Adrenal gland (tissue), 12 donors: Measurements from ENCODE around the gene VGLL3. TPM values are rescaled to one million over a fixed set of nuclear protein-coding genes. Genes with fewer than 3 reads are reported as not detected.

Experiments used
- DNase-seq, 7 donors: peaks; one replicate each; pipeline ENCODE4 v3.0.0-alpha.2; 2019 to 2020
- H3K27ac ChIP-seq, 5 donors: fragments of 200-600 bp; sonication (generic) in 4 of 5; 1 replicate in 3 of 5; 2 replicates in 2 of 5; pipeline versions ENCODE4 v1.5.1 to v1.8.0; 2016 to 2020; ENCODE audit warnings: mild to moderate bottlenecking in 1 of 5
- H3K27me3 ChIP-seq: fragments of 200-600 bp; 2 replicates; pipeline ENCODE4 v1.8.0; 2021
- H3K36me3 ChIP-seq, 2 donors: fragments of 200-600 bp; replicated peaks in 1 of 2; 1 replicate in 1 of 2; 2 replicates in 1 of 2; pipeline versions ENCODE4 v1.5.1 to v1.8.0; 2018 to 2022
- H3K4me1 ChIP-seq, 2 donors: fragments of 200-600 bp; replicated peaks in 1 of 2; 1 replicate in 1 of 2; 2 replicates in 1 of 2; pipeline versions ENCODE4 v1.5.1 to v1.8.0; 2018 to 2021
- H3K4me3 ChIP-seq, 4 donors: fragments of 200-600 bp; sonication (generic) in 3 of 4; one replicate each; pipeline ENCODE4 v1.5.1; 2016 to 2018
- H3K9me3 ChIP-seq, 3 donors: fragments of 200-600 bp; sonication (generic) in 1 of 3; replicated peaks in 1 of 3; 1 replicate in 2 of 3; 2 replicates in 1 of 3; pipeline versions ENCODE4 v1.5.1 to v1.8.0; 2016 to 2021
- CTCF ChIP-seq, 6 experiments: fragments of 450-650 bp in 4 of 6; fragments of 200-600 bp in 2 of 6; sonication (generic) in 1 of 6; IDR thresholded peaks; 1 replicate in 5 of 6; 2 replicates in 1 of 6; pipeline versions ENCODE4 v1.5.1 to v1.8.0; 2016 to 2021; ENCODE audit warnings: antibody characterized with exemption in 6 of 6, mild to moderate bottlenecking in 2 of 6, moderate library complexity in 1 of 6
- POLR2A ChIP-seq, 2 donors: fragments of 450-650 bp; IDR thresholded peaks; one replicate each; pipeline ENCODE4 v1.6.1; 2017; ENCODE audit warnings: antibody characterized with exemption in 2 of 2, mild to moderate bottlenecking in 2 of 2, moderate library complexity in 1 of 2
- WGBS, 4 donors: extraction: QIAGEN DNeasy Blood & Tissue Kit in 2 of 4; methylation state at CpG; one replicate each; pipeline versions ENCODE4 v1.1.5 to v1.1.7; 2013 to 2017; 5-methylcytosine and 5-hydroxymethylcytosine counted together
- intact Hi-C, 2 donors: fragments of 100-400 bp; cut with DNase I; formaldehyde crosslinking; loops; one replicate each; pipeline versions ENCODE4 v1.14.1 to v1.15.0; 2022 to 2023
- polyA plus RNA-seq, 3 donors: library from polyadenylated mRNA; stranded (reverse); fragments of 200-250 nt in 2 of 3; fragments of 350-450 nt in 1 of 3; fragmentation: Illumina TruSeq in 1 of 3; extraction: RNeasy Lipid Tissue Mini Kit (QIAGEN cat#74804) in 1 of 3; gene quantifications; one replicate each; pipeline ENCODE4 v1.2.3, GENCODE V29; 2013 to 2014
- total RNA-seq, 9 donors: library from RNA; depleted of rRNA in 4 of 9; stranded (reverse); fragments of >200 nt in 4 of 9; fragments of 120-200 nt in 1 of 9; fragmentation: NEBNext Ultra II Directional in 1 of 9; extraction: Animal tissue kit (Norgen Biotek cat#: 25700) in 1 of 9; gene quantifications; one replicate each; pipeline versions ENCODE4 v1.1.0 to v1.2.4, GENCODE V29; 2013 to 2023
- donor health status: healthy with polysubstance abuse.
- donor health status: Bipolar disorder and iron deficiency.
- donor health status: DM: yes; HTN: yes; CAD: no.
- donor health status: DM: no; HTN: no; CAD: no.
- donor health status: DM: no; HTN: no; CAD: no.
- donor health status: DM: yes; HTN: yes; CAD: no.

The VGLL3 gene
- total and polyA plus RNA-seq, 12 donors, result 1.3 to 20.5 (median 3.9) TPM

GRCh38 chr3:86993704-86994103, 2.8 kb upstream of the VGLL3 start:
- Histone ChIP-seq H3K27ac (no peak overlapping the region), H3K4me3 (no peak overlapping the region), H3K27me3 (peaks cover 10% of the 10 kb centered on the region), H3K4me1 (no peaks in the 10 kb centered on the region), H3K36me3 (no peaks in the 10 kb centered on the region), H3K9me3 (no peaks in the 10 kb centered on the region)
- 49 to 66% (median 57%) methylated on average over 7 of the region's 7 CpGs for WGBS, 4 donors
- DNase-seq, result no peak
- intact Hi-C loops, result no loop called here
- TF ChIP-seq POLR2A (IDR thresholded peaks at IDR 0.05) (no peak), CTCF (IDR thresholded peaks at IDR 0.05) (no peak)

DNA sequence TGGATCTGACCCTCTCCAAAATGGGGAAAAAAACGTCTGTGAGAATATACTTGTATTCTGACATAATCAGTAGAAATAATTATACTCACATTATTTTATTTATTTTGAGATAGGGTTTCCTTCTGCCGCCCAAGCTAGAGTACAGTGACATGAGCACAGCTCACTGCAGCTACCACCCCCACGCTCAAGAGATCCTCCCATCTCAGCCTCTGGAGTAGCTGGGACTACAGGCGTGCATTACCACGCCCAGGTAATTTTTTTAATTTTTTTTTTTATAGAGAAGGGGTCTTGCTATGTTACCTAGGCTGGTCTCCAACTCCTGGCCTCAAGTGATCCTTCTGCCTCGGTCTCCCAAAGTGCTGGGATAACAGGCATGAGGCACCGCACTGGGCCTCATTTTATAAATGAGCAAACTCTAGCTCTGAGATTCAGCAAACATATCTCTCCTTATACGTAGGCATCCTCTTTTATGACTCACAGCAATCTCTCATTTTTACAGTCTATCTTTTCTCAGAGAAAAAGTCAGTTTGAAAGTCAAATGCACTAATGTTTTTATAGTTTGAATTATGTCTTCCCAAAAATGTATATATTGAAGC, 989 bp upstream of the VGLL3 start:
- H3K36me3 ChIP-seq, result no peaks in the 10 kb centered on the region
- H3K4me3 ChIP-seq, result peak overlapping the region in 1 of 4 donors; percentile 67
- H3K27me3 ChIP-seq, result peaks cover 16% of the 10 kb centered on the region
- no peak for TF ChIP-seq CTCF (IDR thresholded peaks at IDR 0.05)
- TF ChIP-seq POLR2A (IDR thresholded peaks at IDR 0.05), result no peak
- H3K9me3 ChIP-seq, result no peaks in the 10 kb centered on the region
- H3K27ac ChIP-seq, result peak overlapping the region in 1 of 5 donors; percentile 38
- WGBS, 4 donors, result 64 to 68% (median 66%) methylated on average over 8 of the region's 8 CpGs
- H3K4me1 ChIP-seq, result no peaks in the 10 kb centered on the region
- intact Hi-C loops, result no loop called here
- DNase-seq, result no peak

GRCh38 chr3:86991482-86991815, 500 bp upstream of the VGLL3 start:
- peak overlapping the region in 2 of 5 donors; percentile 38 to 80 for H3K27ac ChIP-seq
- intact Hi-C loops, result no loop called here
- H3K27me3 ChIP-seq, result peaks cover 16% of the 10 kb centered on the region
- no peak for TF ChIP-seq POLR2A (IDR thresholded peaks at IDR 0.05)
- TF ChIP-seq CTCF (IDR thresholded peaks at IDR 0.05), result no peak
- no peaks in the 10 kb centered on the region for H3K36me3 ChIP-seq
- H3K4me1 ChIP-seq, result no peaks in the 10 kb centered on the region
- DNase-seq, result no peak
- H3K9me3 ChIP-seq, result no peaks in the 10 kb centered on the region
- 8 to 19% (median 13%) methylated on average over 3 to 7 of the region's 7 CpGs for WGBS, 4 donors
- H3K4me3 ChIP-seq, result peak overlapping the region in 2 of 4 donors; percentile 61 to 67

DNA sequence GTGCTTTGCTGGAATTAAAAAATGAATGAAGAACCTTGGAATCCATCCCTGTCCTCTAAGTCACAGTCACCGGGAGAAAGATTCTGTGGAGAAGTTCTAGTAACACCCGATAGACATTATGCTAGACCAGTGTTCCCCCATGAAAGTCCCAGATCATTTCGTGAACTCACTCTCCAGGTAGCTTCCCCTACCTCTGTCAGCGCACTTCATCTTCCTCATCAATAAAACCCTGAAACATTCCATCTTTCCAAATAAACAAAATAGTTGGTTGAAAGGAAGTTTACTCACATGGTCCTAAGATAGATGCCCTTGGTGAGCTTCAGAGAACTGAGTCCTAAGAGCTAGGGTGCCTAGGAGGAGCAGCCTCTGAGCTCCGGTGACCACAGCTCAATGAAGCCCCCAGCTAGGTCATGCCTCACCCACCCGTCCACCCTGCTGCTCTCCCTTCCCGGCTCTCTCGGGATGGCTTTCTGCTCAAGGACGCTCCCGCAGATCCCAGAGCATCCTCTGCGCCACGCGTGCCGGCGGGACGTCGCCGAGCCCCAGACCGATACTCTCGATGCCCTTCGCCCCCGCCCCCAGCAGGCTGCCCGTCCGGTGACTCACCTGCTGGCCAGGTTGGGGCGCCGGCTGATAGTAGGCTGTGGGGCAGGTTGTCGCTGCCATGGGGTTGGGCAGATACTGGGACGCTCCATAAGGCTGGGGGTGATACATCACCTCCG, 776 bp downstream of the VGLL3 start:
- Histone ChIP-seq H3K4me1 (no peaks in the 10 kb centered on the region), H3K27me3 (peaks cover 16% of the 10 kb centered on the region), H3K36me3 (no peaks in the 10 kb centered on the region), H3K4me3 (peak overlapping the region in 1 of 4 donors; percentile 67), H3K27ac (peak overlapping the region in 2 of 5 donors; percentile 65 to 80), H3K9me3 (no peaks in the 10 kb centered on the region)
- intact Hi-C loops, result no loop called here
- DNase-seq, result no peak
- TF ChIP-seq POLR2A (IDR thresholded peaks at IDR 0.05) (no peak), CTCF (IDR thresholded peaks at IDR 0.05) (no peak)
- 5 to 30% (median 9%) methylated on average over 8 to 29 of the region's 29 CpGs for WGBS, 4 donors
